NCI-H2081 (cell line): Measurements from ENCODE around the gene USE1.
A peak's percentile ranks its signal among the peaks of the same experiment; 100 is the strongest.

Experiments used
- DNase-seq, 2 experiments: peaks; one replicate each; lab custom pipeline; 2025; lab: John Stamatoyannopoulos, UW

The USE1 gene

GRCh38 chr19:17259118-17259780 is 44.1 kb downstream of the USE1 start:
- DNase-seq: no peak

- DNase-seq: no peak
Measured at GRCh38 chr19:17259934-17260333, 44.8 kb downstream of the USE1 start.

DNA sequence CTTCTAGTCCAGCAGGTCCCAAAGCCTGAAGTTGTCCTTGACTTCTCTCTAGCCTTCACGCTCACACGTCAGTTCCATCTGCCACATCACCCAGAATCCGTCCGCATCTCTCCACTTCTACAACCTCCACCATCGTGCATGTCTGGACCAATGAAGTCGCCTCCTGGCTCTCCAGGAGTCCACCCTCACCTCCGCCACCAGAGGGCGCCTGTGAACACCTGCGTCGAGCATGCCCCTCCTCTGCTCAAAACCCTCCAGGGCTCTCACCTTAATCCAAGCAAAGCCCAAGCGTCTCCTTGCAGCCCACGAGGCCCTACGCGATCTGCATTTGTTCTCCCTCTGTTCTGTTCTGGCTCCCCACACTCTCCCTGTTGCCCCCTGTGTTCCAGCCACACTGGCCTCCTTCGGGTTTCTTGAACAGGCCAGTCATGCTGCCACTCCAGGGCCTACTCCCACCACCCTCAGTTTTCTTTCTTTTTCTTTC is 45.7 kb downstream of the USE1 start:
- peak; percentile 65 to 74 for DNase-seq

- DNase-seq: no peak
Measured at GRCh38 chr19:17262557-17262956, 47.4 kb downstream of the USE1 start.

DNA sequence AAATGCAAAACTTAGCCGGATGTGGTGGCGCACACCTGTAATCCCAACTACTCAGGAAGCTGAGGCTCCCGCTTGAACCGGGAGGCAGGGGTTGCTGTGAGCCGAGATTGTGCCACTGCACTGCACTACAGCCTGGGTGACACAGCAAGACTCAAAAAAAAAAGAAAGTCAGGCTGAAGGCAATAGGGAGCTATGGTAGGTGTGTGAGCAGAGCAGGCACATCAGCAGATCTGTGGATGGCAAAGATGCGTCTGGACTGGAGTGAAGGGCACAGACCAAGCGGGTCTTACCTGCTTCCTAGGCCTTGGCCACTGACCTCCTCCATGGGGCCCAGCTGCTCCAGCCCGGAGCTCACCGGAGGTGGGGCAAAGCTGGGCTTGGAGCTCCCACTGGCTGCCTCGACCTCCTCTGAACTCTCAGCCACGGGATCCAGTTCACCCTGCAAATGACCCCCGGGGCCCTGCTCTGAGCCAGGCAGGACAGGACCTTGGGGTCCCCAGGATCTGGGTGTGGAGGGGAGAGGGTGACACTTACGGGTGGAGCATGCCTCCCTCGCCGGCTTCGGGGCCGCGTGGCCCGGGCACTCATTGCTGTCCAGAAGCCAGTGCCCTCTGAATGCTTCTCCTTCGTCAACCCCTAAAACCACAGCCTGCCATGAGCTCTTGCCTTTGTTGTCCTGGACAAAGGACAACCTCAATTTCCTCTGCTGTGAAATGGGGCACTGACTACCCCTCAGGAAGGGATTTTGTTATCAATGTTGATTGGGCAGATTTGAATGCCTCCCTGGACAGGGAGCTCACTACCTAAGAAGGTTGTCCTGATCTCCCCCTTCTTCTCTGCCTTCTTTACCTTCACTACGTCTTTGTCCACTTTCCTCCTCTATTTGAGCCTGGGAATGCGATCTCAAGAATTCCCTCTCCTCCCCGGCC is 48.8 kb downstream of the USE1 start:
- DNase-seq: no peak

- DNase-seq: no peak
Measured at GRCh38 chr19:17264641-17264979, 49.5 kb downstream of the USE1 start, which contains the start of gene USHBP1. USHBP1 (minus strand) TSS chr19:17264745; CDS start chr19:17264299, 446 bp downstream.

DNA sequence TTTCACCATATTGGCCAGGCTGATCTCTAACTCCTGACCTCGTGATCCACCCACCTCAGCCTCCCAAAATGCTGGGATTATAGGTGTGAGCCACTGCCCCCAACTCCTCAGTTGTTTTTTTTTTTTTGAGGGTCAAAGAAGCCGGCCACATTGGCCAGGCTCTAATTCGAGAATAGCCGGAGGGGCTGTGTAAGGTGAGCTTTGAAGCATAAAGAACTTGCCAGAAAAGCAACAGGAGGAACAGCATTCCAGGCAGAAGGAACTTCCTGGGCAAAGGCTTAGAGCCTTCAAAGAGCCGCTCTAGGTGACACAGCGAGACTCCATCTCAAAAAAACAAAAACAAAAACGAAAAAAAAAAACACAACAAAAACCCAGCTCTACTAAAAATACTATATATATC is 50.9 kb downstream of the USE1 start:
- DNase-seq: no peak

DNA sequence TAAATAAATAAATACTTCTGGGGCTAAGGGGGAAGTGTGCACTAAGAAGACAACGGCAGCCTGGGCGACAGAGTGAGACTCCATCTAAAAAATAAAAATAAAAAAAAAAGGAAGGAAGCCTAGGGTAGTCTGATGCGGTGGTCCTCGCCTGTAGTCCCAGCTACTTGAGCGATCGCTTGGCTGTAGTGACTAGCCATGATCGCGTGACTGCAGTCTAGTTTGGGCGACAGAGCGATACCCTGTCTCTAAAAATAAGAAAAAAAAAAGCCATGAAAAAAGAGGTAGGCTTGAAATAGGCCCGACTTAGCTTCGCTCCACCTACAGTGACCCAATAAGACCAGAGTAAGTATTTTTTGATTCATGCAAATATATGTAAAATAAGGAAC is 51.4 kb downstream of the USE1 start:
- no peak for DNase-seq

- peak; percentile 94 to 99 for DNase-seq
Measured at GRCh38 chr19:17266975-17267788, 52.0 kb downstream of the USE1 start, which contains the start of gene BABAM1. BABAM1 (plus strand) TSS chr19:17267443; CDS start chr19:17268807, 1,364 bp downstream.

GRCh38 chr19:17268754-17269153 is 53.6 kb downstream of the USE1 start:
- DNase-seq: no peak
